Measurements from ENCODE around the gene SMOC2.

DNA sequence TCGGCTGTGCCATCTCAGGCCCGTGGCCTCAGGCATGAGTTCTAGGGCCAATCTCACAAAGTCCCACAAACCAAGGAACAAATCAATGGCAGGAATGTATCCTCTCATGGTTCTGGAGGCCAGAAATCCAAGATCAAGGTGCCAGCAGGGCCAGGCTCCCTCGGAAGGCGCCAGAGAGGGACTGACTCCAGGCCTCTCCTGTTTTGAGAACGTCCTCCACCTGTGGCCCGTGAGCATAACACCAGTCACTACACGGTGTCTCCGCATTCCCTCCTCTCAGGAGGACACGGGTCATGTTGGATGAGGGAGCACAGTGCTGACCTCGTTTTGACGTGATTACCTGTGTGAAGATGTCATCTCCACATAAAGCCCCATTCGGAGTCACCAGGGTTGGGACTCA is 45.0 kb upstream of the SMOC2 start:
- TF ChIP-seq TAF1 (IDR thresholded peaks at IDR 0.05; ENCODE audit: low read depth) (no peak), POLR2AphosphoS5 (IDR thresholded peaks at IDR 0.05) (no peak), EP300 (conservative IDR thresholded peaks at IDR 0.05; ENCODE audit: poor library complexity, severe bottlenecking) (no peak), SMC3 (conservative IDR thresholded peaks at IDR 0.05; ENCODE audit: poor library complexity) (no peak)
- TF ChIP-seq, protein P1, sequence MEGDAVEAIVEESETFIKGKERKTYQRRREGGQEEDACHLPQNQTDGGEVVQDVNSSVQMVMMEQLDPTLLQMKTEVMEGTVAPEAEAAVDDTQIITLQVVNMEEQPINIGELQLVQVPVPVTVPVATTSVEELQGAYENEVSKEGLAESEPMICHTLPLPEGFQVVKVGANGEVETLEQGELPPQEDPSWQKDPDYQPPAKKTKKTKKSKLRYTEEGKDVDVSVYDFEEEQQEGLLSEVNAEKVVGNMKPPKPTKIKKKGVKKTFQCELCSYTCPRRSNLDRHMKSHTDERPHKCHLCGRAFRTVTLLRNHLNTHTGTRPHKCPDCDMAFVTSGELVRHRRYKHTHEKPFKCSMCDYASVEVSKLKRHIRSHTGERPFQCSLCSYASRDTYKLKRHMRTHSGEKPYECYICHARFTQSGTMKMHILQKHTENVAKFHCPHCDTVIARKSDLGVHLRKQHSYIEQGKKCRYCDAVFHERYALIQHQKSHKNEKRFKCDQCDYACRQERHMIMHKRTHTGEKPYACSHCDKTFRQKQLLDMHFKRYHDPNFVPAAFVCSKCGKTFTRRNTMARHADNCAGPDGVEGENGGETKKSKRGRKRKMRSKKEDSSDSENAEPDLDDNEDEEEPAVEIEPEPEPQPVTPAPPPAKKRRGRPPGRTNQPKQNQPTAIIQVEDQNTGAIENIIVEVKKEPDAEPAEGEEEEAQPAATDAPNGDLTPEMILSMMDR (IDR thresholded peaks at IDR 0.05; ENCODE audit: poor library complexity, severe bottlenecking): no peak
- TF ChIP-seq, protein P2, sequence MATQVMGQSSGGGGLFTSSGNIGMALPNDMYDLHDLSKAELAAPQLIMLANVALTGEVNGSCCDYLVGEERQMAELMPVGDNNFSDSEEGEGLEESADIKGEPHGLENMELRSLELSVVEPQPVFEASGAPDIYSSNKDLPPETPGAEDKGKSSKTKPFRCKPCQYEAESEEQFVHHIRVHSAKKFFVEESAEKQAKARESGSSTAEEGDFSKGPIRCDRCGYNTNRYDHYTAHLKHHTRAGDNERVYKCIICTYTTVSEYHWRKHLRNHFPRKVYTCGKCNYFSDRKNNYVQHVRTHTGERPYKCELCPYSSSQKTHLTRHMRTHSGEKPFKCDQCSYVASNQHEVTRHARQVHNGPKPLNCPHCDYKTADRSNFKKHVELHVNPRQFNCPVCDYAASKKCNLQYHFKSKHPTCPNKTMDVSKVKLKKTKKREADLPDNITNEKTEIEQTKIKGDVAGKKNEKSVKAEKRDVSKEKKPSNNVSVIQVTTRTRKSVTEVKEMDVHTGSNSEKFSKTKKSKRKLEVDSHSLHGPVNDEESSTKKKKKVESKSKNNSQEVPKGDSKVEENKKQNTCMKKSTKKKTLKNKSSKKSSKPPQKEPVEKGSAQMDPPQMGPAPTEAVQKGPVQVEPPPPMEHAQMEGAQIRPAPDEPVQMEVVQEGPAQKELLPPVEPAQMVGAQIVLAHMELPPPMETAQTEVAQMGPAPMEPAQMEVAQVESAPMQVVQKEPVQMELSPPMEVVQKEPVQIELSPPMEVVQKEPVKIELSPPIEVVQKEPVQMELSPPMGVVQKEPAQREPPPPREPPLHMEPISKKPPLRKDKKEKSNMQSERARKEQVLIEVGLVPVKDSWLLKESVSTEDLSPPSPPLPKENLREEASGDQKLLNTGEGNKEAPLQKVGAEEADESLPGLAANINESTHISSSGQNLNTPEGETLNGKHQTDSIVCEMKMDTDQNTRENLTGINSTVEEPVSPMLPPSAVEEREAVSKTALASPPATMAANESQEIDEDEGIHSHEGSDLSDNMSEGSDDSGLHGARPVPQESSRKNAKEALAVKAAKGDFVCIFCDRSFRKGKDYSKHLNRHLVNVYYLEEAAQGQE (IDR thresholded peaks at IDR 0.05; ENCODE audit: borderline replicate concordance): no peak
